Mesenteric fat pad (tissue), 1 donor: ENCODE data around the gene CTCF. TPM values are rescaled to one million over a fixed set of nuclear protein-coding genes. Genes with fewer than 3 reads are reported as not detected.

Experiments
- DNase-seq: peaks from one replicate; pipeline ENCODE4 v3.0.0-alpha.2; 2020; ENCODE audit warnings: low spot score
- total RNA-seq: library from RNA; stranded (reverse); fragmentation: NEBNext Ultra II Directional; extraction: Animal tissue kit (Norgen Biotek cat#: 25700); gene quantifications from one replicate; pipeline ENCODE4 v1.2.1, GENCODE V29; 2021
- donor health status: DM: yes; HTN: yes; CAD: no.

CTCF gene
- total RNA-seq, 1 donor from 2014 or later = 26.2 TPM

GRCh38 chr16:67676939-67677338 lies 114.6 kb downstream of the CTCF start:
- no peak for DNase-seq

GRCh38 chr16:67677712-67678111 lies 115.4 kb downstream of the CTCF start:
- DNase-seq = no peak

GRCh38 chr16:67678354-67679023 lies 116.2 kb downstream of the CTCF start:
- no peak for DNase-seq

GRCh38 chr16:67679935-67680897 lies 117.9 kb downstream of the CTCF start:
- DNase-seq = no peak

GRCh38 chr16:67683767-67684166 lies 121.4 kb downstream of the CTCF start:
- DNase-seq = no peak

- no peak for DNase-seq
These were observed 123.2 kb downstream of the CTCF start for GRCh38 chr16:67685388-67686112.

Other genes with a start within 250 kb of the CTCF start
- gene KCTD19, start 235.8 kb upstream of the CTCF start, total RNA-seq = not detected
- gene LRRC36, start 235.7 kb upstream of the CTCF start, total RNA-seq = 0.22 TPM
- gene TPPP3, start 169.0 kb upstream of the CTCF start, total RNA-seq = 4.8 TPM
- 9.5 TPM for gene ZDHHC1, start 146.0 kb upstream of the CTCF start, total RNA-seq
- gene HSD11B2, start 131.4 kb upstream of the CTCF start, total RNA-seq = 0.71 TPM
- 89.5 TPM for gene ATP6V0D1, start 81.4 kb upstream of the CTCF start, total RNA-seq
- not detected for gene AGRP, start 79.0 kb upstream of the CTCF start, total RNA-seq
- gene RIPOR1, start 33.7 kb upstream of the CTCF start, total RNA-seq = 107 TPM
- 0.96 TPM for gene CARMIL2, start 82.6 kb downstream of the CTCF start, total RNA-seq
- gene ACD, start 97.7 kb downstream of the CTCF start, total RNA-seq = 11.5 TPM
- gene PARD6A, start 98.4 kb downstream of the CTCF start, total RNA-seq = 3.9 TPM
- 11.4 TPM for gene ENKD1, start 104.2 kb downstream of the CTCF start, total RNA-seq
- gene C16orf86, start 104.3 kb downstream of the CTCF start, total RNA-seq = 2.9 TPM
- gene GFOD2, start 156.8 kb downstream of the CTCF start, total RNA-seq = 16.7 TPM
- 14.5 TPM for gene RANBP10, start 244.0 kb downstream of the CTCF start, total RNA-seq
- gene TSNAXIP1, start 244.4 kb downstream of the CTCF start, total RNA-seq = 1.1 TPM